Hindlimb muscle (tissue), 1 donor: ENCODE results near the gene CCBE1. TPM values are rescaled to one million over a fixed set of nuclear protein-coding genes. Genes with fewer than 3 reads are reported as not detected.

Source experiments
- DNase-seq: peaks from one replicate; pipeline ENCODE4 v3.0.0-alpha.2; 2013
- polyA plus RNA-seq: library from polyadenylated mRNA; unstranded; fragments of 120-200 nt; gene quantifications from one replicate; pipeline ENCODE4 v1.2.1, GENCODE V29; 2013; ENCODE audit not compliant: insufficient read length

The CCBE1 gene
- polyA plus RNA-seq, 1 donor = 2.0 TPM

DNA sequence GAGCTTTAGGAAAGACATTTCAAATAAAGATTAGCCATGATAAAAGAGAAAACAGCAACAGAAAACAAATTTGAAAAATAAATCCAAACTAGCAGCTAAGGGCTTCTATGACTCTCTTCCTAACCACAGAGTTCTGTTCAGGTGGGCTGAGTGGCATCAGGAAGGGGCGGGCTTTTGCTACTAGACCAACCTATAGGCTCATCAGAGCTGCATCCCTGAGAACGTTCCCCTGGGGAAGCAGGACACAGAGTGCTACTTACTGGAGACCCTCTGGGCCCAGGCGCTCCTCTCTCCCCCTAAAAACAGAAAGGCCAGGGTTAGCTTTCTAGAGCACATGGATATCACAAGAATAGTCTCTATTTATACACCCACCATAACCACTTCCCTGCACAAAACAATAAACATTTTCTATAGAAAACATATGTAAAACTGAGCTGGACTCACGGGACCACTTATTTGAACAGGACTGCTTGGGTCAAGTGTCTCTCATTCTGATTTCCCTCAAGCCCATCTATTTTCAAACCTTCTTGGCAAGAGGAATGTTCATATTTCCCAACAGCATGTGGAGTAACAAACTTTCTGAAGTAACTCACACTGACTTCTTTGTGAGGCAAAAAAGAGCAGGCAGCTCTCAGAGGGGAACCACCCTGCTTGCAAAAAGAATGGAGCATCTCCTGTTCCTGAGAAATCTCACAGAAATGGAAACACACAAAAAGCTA lies 259.2 kb downstream of the CCBE1 start:
- DNase-seq = no peak

DNA sequence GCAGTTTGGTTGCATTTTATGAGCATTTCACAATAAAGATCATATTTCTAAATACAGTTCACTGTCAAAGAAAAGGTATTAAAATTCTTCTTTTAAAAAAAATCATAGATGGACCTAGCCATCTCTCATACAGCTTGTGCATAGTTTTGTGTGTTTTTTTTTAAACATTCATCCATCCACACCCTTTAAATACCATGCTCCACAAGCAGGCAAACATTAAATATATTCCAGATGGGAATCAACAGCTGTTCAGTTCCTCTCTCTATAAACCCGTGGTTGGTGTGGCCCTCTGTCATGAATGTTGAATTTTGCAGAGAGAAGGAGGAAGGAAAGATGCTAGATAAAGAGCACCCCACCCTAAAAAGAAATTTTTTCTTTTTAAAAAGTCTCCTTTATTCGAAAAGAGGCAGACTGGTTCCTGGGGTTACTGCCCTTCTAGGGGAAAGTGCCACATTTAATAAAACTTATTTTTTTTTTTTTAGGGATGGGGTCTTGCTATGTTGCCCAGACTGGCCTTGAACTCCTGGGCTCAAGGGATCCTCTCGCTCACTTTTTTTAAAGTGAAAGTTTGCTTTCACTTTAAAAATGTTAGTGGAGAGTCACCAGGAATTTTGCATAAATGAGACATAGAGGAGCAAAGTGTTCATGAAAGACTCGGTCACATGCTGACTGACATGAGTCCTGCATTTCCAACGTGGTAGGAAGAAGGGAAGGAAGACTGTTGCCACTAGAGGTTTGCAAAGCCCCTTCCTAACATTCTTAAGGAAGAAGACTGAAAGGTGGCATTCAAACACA lies 264.2 kb downstream of the CCBE1 start:
- DNase-seq = no peak

DNA sequence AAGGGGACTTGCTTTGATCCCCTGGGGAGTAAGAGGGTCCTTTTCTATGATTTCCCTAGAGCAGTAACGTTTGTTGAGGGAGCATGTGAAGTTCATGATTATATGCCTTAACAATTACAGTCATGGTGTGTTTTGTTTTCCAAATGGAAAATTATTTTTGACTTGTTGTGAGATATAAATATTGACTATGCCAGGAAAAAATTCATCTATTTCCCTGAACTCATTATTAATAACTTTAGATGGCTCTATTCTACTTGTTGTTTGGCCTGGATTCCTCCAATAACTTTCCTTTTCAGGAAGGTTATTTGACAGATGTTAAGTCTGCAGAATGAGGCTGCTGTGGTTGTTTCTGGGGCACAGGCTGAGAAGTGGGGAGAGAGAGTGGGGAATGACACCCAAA lies 266.1 kb downstream of the CCBE1 start:
- DNase-seq = no peak

DNA sequence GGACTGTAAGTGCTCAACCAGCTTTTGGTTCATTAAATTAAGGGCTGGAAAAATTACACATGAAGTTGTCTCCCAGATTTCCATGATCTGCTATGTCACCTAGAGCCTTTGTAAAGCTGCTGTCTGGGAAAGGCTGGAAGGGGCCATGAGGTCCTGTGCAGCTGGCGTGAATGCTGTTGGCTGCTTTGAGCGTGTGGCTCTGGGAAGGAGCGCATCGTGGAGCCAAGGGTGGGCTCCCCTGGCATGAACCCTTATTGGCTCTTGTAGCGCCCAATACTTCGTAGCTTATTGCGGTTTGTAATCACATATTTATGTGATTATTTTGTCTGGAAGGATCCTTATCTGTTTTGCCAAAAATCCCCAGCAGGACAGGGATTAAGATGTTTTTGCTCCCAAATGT lies 267.6 kb downstream of the CCBE1 start:
- no peak for DNase-seq

DNA sequence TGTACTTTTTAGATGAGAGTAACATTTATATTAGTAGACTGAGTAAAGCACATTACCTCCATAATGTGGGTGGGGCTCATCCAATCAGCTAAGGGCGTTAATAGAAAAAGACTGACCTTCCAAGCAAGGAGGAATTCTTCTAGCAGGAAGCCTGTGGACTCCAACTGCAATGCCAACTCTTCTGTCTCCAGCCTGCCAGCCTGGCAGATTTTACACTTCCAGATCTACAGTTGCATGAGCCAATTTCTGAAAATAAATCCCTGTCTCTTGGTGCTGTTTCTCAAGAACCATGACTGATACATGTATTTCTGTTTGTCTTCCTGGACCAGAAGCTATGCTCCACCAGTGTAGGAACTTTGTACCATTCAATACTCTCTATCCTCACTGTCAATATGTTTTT lies 269.2 kb downstream of the CCBE1 start:
- no peak for DNase-seq

DNA sequence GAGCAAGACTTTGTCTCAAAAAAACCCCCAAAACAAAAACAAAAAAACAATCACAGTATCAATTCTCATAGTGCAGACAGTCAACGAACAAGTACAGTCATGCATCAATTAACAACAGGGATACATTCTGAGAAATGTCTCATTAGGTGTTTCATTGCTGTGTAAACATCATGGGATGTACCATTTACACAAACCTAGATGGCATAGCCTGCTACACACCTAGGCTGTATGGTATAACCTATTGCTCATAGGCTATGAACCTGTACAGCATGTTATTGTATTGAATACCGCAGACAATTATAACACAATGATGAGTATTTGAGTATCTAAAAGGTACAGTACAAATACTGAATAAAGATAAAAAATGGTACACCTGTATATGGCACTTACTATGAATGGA lies 270.4 kb downstream of the CCBE1 start:
- no peak for DNase-seq

DNA sequence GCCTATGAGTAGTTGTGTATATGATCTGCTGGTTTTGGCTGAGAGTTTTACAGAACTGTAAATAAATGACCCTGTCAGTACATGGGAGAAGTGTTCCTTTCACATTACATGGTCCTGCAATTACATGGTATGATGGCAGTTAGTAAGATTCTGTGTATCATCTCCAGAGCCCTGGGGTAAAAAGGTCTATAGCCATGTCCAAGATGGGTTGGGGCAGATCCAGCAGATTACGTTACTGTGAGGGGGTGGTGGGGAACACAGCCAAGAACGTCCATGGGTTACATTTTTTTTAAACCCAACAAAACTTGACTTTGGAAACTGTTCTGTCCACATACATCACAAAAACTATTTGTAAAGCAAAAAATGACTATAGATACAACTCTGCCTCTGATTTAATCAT lies 274.0 kb downstream of the CCBE1 start:
- no peak for DNase-seq

DNA sequence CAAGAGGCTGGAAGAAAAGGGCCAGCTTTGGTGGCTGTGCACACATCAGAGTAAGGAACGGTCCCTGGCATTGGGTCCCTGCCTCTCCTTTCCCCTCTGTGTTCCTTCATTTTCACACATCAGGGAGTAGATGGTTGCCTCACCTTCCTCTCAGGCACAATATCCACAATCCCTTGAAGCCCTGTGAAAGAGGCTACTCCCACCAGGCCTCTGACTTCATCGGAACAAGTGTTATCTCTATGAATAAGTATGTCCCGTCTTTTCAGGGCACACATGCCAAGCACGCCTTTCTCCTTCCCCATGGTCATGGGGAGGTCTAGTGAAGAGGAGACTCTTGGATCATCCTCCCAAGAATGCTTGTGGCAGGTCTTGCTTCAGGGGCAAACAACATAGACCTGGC lies 277.0 kb downstream of the CCBE1 start:
- DNase-seq = no peak

DNA sequence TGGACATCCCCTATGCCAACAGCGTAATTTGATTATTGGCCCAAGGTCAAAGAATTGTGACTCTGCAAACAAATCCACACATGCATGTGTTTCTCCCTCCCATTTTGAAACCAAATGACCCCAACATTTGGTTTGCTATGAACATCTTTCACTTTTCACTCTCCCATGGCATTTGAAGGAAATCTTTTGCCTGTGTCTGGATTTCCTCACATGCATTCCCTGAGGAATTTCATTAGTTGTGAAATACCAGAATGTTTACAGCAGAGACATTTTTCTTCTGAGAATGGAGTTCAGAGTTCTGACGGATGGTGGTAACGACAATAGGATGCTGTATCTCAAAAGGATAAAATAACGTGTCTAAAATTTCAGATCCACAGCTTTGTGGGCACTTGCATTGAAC lies 277.8 kb downstream of the CCBE1 start:
- DNase-seq = no peak

DNA sequence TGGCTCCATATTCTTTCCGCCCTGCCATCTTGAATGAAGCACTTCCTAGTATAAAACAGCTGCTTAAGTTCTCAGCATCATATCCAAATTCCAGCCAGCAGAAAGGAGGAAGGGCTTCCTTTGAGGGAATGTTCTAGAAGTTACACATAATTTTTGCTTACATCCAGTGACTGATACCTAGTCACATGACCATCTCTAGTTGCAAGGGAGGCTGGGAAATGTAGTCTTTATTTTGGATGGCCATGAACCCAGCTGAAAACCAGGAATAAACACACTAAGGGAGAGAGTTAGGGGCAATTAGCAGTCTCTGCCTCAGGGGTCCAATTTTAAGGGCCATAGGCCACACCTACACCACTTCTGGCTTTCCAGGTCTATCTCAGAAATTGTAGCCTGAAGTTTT lies 280.4 kb downstream of the CCBE1 start:
- no peak for DNase-seq

DNA sequence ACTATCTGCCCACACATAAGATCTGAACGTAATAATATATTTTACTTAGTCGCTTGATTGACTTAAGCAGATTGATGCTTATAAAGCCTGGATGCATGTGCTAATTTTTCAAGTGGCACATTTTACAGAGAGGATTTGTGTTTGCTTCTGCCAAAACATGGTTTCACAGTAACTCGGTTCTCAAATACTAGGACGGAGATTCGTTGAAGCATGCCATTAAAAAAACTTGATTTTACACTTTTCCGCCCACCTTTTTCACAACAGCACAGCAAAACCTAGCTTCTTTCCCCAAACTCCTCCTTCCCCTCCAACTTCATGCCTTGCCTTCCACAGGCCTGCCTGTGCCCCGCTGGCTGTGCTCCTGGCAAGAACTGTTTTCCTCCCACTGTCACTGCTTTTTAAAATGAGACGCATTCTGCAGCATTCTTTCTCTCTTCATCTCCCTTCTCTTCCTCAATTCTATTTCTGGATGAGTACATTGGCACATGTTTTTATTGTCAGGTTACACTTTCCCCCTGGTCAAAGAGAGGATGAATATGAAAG lies 283.0 kb downstream of the CCBE1 start:
- DNase-seq = no peak

DNA sequence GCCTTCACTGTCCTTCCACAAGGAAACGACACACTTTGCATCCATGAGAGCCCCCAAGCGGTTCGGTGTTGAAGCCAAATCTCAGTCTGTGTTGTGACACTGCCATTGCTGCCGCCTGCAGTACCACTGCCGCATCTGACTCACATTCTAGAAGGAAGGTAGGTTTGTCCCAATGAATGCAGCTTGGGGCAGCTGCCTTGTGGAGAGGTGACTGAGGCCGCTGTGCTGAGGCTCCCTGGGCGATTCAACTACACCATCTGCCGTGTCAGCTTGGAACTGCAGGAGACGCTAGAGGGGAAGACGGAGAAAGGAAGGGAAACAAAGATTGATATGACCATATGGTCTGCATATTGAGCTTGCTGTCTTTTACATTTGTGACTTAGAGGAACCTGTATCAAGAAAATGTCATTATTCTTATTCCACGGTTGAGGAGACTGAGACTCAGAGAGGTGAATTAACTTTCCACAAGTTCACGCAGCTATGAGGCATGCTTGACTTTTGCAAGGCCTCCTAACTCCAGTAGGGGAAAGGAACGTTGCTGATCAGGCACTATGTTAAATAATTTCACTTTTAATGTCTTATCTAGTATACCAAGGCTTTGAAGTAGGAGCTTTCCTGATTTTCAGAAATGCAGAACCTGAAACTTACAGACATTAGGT lies 294.7 kb downstream of the CCBE1 start:
- peak; percentile 63 for DNase-seq

DNA sequence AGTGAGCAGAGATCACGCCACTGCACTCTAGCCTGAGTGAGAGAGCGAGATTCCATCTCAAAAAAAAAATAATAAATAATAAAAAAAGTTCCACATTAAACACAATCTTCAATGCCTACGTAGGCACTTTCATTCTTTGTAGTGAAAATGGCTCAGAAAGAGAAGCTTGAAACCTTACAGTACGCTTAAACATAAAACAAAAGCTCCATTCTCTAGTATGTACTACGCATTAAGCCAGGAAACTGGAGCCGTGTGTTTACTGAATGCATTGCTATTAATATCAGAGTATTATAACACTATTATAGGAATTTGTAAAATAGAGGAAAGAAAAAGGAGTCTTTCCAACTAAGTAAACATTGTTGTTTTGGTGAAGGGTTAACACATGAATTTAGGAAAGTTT lies 296.8 kb downstream of the CCBE1 start:
- DNase-seq = no peak

DNA sequence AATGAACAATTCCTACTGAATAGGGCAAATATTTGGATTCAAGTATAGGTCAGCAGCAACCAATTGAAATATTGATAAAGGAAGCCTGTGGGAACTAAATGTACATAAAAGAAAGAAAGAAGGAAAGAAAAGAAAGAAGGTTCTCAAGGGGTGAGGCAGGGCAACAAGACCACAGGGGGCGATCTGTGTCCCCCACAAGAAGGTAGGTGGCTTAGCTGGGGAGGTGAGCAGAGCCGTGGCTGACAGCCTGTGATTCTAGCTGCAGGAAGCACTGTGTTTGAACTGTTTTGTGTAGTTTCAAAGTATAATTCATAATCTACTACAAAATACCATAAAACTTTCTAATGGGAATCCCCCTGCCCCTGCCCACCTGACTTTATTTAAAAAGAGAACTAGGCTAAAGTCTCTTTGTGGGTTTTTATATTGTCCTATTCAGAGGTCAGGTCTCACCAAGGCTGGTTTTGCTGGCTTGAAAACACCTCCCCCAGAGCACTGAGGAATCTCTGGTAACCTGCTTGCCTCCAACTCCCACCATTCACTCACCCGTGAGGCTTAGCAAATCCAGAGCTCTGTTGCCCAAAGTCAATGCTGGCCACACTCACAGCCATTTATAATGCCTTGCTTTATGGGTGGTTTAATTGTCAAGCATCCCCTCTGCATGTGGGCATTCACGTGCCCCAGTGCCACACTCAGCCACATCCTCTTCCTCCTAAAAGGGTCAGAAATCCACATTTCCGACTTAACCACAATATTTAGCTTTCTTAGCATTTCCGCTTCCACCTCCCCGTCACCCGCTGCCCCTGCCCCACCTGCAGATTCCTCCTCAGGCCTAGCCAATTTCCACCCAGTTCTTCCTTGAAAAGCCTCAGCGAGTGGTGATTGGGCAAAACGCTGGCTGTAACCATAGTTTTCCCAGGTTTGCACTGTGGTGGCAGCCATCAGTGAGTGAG lies 301.7 kb downstream of the CCBE1 start:
- no peak for DNase-seq

DNA sequence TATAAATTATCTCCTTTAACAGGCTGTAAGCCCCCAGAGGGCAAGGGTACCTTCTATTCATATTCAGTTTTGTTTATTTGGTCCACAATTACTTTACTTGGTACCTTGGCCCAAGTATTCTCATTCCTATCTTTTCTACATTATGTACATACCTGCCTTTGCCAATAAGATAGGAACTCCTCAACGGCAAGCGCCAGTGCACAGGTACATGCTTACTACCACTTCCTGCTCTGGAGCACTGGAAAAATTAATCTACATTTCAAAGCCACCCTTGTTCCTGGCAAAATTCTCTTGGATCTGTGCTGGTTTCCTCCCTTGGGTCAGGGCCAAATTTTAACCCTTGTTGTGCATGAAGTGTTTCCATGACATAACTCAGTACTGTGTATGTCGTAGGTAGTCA lies 303.8 kb downstream of the CCBE1 start:
- no peak for DNase-seq

DNA sequence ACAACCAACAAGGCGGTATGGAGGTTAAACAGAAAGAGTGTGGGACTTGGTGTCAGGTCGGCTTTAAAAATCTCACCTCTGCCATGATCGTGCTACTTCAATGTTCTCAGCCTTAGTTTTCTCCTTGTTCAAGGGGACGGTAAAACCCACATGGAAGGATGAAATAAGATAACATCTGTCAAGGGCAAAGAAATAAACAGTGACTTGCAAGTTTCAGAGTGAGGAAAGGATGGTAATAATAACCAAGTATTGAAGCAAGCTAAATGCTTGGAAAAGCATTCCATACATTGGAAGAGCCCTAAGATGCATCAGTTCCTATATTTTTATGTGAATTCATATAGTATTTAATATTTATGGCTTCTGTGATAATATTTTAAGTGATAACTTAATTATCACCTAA lies 308.4 kb downstream of the CCBE1 start:
- DNase-seq = no peak

DNA sequence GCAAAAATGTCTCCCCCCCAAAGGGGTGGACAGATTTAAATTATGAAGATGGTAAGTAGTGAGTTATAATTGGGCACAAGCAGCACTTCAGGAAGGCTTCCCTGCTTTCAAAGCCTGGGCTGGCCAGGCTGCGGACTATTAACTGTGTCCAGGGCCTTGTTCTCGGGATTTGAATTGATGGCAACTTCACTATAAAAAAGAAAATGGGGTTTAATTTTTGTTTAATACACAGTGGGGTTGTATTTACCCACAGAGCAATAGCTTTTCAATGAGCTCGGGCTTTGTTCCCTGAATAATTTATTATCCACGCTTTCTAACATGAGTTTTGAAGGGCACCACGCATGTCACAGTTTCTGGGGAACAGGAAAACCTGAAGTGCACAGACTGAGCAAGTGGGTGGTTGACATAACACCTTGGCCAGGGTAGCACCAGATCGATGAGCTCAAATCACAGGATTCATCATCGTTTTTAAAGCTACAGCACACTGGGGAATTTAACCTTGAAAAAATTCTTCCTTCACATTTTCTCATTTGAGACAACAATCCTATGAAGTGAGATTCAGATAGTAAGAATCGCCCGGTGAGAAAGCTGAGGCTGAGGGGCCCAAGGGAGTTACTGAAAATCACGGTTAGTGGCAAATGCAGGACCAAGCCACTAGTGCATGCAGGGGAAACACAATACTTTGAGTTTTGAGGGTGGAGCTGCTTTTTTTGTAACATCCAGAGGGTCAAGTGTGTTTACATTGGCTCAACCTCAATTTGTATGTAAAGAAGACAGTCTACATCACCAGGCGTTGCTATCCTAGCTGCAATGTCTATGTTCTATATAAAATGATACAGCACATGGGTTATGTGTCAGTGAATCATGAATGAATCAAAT lies 309.3 kb downstream of the CCBE1 start:
- DNase-seq = no peak

DNA sequence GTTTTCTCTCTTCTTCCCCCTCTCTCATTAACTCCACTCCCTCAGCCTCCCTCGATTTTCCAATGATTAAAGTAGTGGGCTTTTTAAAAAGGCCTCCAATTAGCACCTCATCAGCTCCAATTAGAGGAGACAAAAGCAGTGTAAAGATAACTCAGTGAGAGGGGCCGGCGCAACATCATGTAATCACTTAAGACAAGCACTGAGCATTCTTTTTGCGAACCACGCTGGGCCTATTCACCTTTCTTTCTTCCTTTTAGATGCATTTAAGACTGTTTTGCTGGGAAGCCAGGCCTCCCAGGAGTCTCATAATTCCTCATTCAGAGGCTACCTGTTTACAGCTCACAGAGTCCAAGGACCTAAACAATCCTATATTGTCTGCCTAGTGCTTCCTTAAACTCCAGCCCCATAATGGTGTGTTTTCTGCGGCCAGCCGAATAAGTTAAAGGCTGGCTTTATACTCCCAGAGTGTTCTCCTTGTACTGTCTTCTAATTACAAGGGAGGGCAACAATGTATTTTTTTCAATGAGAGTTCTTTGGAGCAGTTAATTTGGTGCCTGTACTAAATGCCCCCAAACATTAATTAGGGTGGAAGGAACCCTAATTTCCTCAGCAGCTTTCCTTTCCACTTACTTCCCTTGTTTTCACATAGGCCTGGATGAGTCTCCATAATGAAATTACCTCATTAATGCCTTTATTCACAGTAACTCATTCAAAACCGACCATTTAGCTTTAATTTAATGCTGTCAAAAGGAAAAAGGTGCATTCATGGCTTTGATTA lies 310.1 kb downstream of the CCBE1 start:
- DNase-seq = no peak

DNA sequence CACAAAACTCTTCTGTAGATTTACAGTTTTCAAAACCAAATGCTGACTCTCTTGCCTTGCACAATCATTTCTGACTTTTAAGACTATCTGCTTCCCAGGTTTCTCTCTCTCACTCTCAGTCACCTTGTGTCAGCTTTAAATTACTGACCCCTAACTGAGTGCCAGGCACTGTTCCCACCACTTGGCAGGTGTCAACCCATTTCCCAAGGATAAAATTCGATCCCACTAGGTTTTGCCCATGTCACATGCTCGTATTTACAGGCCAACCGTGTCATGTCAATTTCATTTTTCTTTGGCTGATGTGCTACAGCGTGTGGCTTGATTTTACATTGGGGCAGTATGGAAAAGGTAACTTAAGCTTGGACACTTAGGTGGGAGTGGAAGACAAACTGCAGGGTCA lies 312.0 kb downstream of the CCBE1 start:
- no peak for DNase-seq

DNA sequence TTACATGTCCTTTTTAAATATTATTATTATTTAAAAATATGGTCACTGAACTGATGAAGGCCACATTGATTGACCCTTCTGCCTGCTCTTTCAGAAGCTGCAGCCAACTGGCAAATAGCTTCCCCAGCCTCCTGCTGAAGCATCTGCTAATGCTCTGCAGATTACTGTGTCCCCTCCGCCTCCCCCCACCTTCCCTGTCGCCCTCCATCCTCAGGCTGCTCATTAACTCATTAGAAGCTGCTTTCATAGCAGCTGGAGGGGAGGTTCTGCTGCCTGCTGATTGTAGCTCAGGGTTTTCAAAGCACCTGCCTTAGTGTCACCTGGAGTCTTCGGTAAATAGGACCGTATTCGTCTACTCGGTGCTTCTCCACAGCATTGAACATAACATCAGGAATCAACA lies 313.4 kb downstream of the CCBE1 start:
- DNase-seq = no peak
